ENCODE measurements around the gene DIS3L2.

DNA sequence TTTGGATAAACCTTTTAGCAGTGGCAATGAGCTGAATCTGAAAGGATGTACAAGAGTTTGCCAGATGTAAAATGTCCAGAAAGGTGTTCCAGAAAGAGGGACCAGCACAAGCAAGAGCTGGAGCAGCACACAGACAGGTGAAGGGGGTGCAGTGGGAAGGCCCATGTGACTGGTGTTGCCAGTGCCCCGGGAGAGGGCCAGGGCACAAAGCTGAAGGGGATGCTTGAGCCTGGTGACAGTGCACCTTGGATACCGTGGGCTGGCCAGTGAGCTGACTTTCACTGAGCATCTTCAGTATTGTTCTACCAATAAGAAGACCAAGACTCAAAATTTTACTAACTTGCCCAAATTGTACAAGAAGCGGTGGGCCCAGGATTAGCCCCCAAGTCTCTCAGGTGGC, 284.7 kb downstream of the DIS3L2 start:
- TF ChIP-seq, protein P1, sequence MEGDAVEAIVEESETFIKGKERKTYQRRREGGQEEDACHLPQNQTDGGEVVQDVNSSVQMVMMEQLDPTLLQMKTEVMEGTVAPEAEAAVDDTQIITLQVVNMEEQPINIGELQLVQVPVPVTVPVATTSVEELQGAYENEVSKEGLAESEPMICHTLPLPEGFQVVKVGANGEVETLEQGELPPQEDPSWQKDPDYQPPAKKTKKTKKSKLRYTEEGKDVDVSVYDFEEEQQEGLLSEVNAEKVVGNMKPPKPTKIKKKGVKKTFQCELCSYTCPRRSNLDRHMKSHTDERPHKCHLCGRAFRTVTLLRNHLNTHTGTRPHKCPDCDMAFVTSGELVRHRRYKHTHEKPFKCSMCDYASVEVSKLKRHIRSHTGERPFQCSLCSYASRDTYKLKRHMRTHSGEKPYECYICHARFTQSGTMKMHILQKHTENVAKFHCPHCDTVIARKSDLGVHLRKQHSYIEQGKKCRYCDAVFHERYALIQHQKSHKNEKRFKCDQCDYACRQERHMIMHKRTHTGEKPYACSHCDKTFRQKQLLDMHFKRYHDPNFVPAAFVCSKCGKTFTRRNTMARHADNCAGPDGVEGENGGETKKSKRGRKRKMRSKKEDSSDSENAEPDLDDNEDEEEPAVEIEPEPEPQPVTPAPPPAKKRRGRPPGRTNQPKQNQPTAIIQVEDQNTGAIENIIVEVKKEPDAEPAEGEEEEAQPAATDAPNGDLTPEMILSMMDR (IDR thresholded peaks at IDR 0.05) = no peak
- TF ChIP-seq POLR2A (IDR thresholded peaks at IDR 0.05) = no peak
